IMR-90 (cell line): ENCODE data around the gene SLC6A11. TPM values are rescaled to one million over a fixed set of nuclear protein-coding genes. Genes with fewer than 3 reads are reported as not detected.

ENCODE experiments used
- ATAC-seq: fragments of 200-7000 bp; cut with Tn5 transposase; 2 replicates; pipeline ENCODE4 v1.9.1; 2020; ENCODE audit warnings: low read depth, mild to moderate bottlenecking, moderate library complexity
- BruUV-seq: library from RNA; stranded (reverse); fragments of 400-500 nt; replicated peaks from 2 replicates; lab custom pipeline; 2021; lab: Mats Ljungman, UMichigan
- CTCF ChIA-PET: fragments of 300-600 bp; formaldehyde crosslinking; extraction: SDS; loops from one replicate; lab custom pipeline; 2021; ENCODE audit warnings: antibody characterized with exemption; lab: Yijun Ruan, JAX
- POLR2A ChIA-PET: fragments of 300-600 bp; sonication (Branson Sonifier 250); formaldehyde crosslinking; loops from one replicate; lab custom pipeline; 2022; ENCODE audit warnings: antibody characterized with exemption; ENCODE audit not compliant: unreplicated experiment; lab: Charles Lee
- DNase-seq: peaks from one replicate; pipeline ENCODE4 v3.0.0; 2013
- H2AFZ ChIP-seq: replicated peaks from 2 replicates; pipeline ENCODE3; 2013; ENCODE audit warnings: low read length, mild to moderate bottlenecking; ENCODE audit not compliant: poor library complexity
- H2AK5ac ChIP-seq: 2 replicates; pipeline ENCODE4 v1.6.1; 2013; ENCODE audit warnings: low read depth, low read length, inconsistent platforms
- H2AK9ac ChIP-seq: replicated peaks from 2 replicates; pipeline ENCODE3; 2013; ENCODE audit warnings: mild to moderate bottlenecking, low read depth, low read length, moderate library complexity; ENCODE audit not compliant: poor library complexity
- H2BK120ac ChIP-seq: 2 replicates; pipeline ENCODE4 v1.6.1; 2013; ENCODE audit warnings: low read depth, low read length, inconsistent platforms
- H2BK15ac ChIP-seq: 3 replicates; pipeline ENCODE4 v1.6.1; 2013; ENCODE audit warnings: low read depth, low read length, inconsistent platforms
- H2BK20ac ChIP-seq: 2 replicates; pipeline ENCODE4 v1.6.1; 2013; ENCODE audit warnings: low read depth, mild to moderate bottlenecking, inconsistent platforms, low read length, moderate library complexity
- H2BK5ac ChIP-seq: 2 replicates; pipeline ENCODE4 v1.6.1; 2013; ENCODE audit warnings: mild to moderate bottlenecking, low read depth, low read length, inconsistent platforms; ENCODE audit not compliant: poor library complexity, severe bottlenecking
- H3K14ac ChIP-seq: replicated peaks from 2 replicates; pipeline ENCODE4 v1.6.1; 2013; ENCODE audit warnings: low read depth, low read length, inconsistent platforms
- H3K18ac ChIP-seq: 2 replicates; pipeline ENCODE4 v1.6.1; 2013; ENCODE audit warnings: low read depth, low read length, control low read depth
- H3K23ac ChIP-seq: 2 replicates; pipeline ENCODE4 v1.6.1; 2013; ENCODE audit warnings: low read depth, low read length, inconsistent platforms
- H3K27ac ChIP-seq: 2 replicates; pipeline ENCODE4 v1.5.1; 2013; ENCODE audit warnings: mild to moderate bottlenecking, control low read depth, low read length; ENCODE audit not compliant: insufficient read depth
- H3K27me3 ChIP-seq: 2 replicates; pipeline ENCODE4 v1.6.1; 2013; ENCODE audit warnings: low read length; ENCODE audit not compliant: control insufficient read depth, insufficient read depth
- H3K36me3 ChIP-seq: 2 replicates; pipeline ENCODE4 v1.6.1; 2013; ENCODE audit warnings: low read length, mixed read lengths; ENCODE audit not compliant: control insufficient read depth, insufficient read depth
- H3K4ac ChIP-seq: 2 replicates; pipeline ENCODE4 v1.6.1; 2013; ENCODE audit warnings: low read depth, low read length, inconsistent platforms
- H3K4me1 ChIP-seq: 2 replicates; pipeline ENCODE4 v1.6.1; 2013; ENCODE audit warnings: low read length, mixed read lengths; ENCODE audit not compliant: control insufficient read depth, insufficient read depth
- H3K4me2 ChIP-seq: 2 replicates; pipeline ENCODE4 v1.6.1; 2013; ENCODE audit warnings: low read depth, mild to moderate bottlenecking, control low read depth, low read length, moderate library complexity
- H3K4me3 ChIP-seq: 2 replicates; pipeline ENCODE4 v1.5.1; 2013; ENCODE audit warnings: low read depth, mild to moderate bottlenecking, control low read depth, low read length, moderate library complexity; ENCODE audit not compliant: insufficient read depth
- H3K56ac ChIP-seq: 2 replicates; pipeline ENCODE4 v1.6.1; 2013; ENCODE audit warnings: low read length, inconsistent platforms; ENCODE audit not compliant: insufficient read depth; ENCODE audit errors: extremely low read depth
- H3K79me1 ChIP-seq, 2 experiments: 2 replicates each; pipeline ENCODE4 v1.6.1; 2013; ENCODE audit warnings: low read length in 2 of 2, inconsistent platforms in 1 of 2, low read depth in 1 of 2
- H3K9ac ChIP-seq: 2 replicates; pipeline ENCODE4 v1.6.1; 2013; ENCODE audit warnings: low read depth, low read length, control low read depth
- H3K9me1 ChIP-seq: 2 replicates; pipeline ENCODE4 v1.6.1; 2013; ENCODE audit warnings: low read length, inconsistent platforms; ENCODE audit not compliant: insufficient read depth
- H3K9me3 ChIP-seq: 2 replicates; pipeline ENCODE4 v1.6.1; 2013; ENCODE audit warnings: low read length; ENCODE audit not compliant: control insufficient read depth, insufficient read depth
- H4K20me1 ChIP-seq: 2 replicates; pipeline ENCODE4 v1.6.1; 2013; ENCODE audit warnings: low read length, inconsistent platforms; ENCODE audit not compliant: insufficient read depth
- H4K5ac ChIP-seq: 2 replicates; pipeline ENCODE4 v1.6.1; 2013; ENCODE audit warnings: mild to moderate bottlenecking, low read depth, low read length, control low read depth
- H4K8ac ChIP-seq, 2 experiments: 2 replicates each; pipeline ENCODE4 v1.6.1; 2013; ENCODE audit warnings: low read depth in 2 of 2, low read length in 2 of 2, control low read depth in 1 of 2, inconsistent platforms in 1 of 2
- H4K91ac ChIP-seq: 2 replicates; pipeline ENCODE4 v1.6.1; 2013; ENCODE audit warnings: low read depth, low read length, inconsistent platforms; ENCODE audit not compliant: insufficient read depth
- BHLHE40 ChIP-seq: fragments of 150-350 bp; IDR thresholded peaks from 2 replicates; pipeline ENCODE4 v1.6.1; 2016; ENCODE audit warnings: mild to moderate bottlenecking, low read depth, low read length
- CEBPB ChIP-seq: IDR thresholded peaks from 2 replicates; pipeline ENCODE4 v1.6.1; 2012; ENCODE audit warnings: low read depth, low read length, improper control_type of control experiment
- CHD1 ChIP-seq: IDR thresholded peaks from 2 replicates; pipeline ENCODE4 v1.6.1; 2012; ENCODE audit warnings: low read depth, low read length, improper control_type of control experiment
- CTCF ChIP-seq: conservative IDR thresholded peaks from 2 replicates; pipeline ENCODE4 v1.5.1; 2012; ENCODE audit warnings: mild to moderate bottlenecking, low read depth, low read length, improper control_type of control experiment
- FOS ChIP-seq: fragments of 150-350 bp; IDR thresholded peaks from 2 replicates; pipeline ENCODE4 v1.6.1; 2016; ENCODE audit warnings: low read depth, low read length
- MAFK ChIP-seq: IDR thresholded peaks from 2 replicates; pipeline ENCODE4 v1.6.1; 2012; ENCODE audit warnings: low read depth, low read length, improper control_type of control experiment
- MAZ ChIP-seq: IDR thresholded peaks from 2 replicates; pipeline ENCODE4 v1.6.1; 2012; ENCODE audit warnings: low read depth, mild to moderate bottlenecking, low read length, improper control_type of control experiment, moderate library complexity, borderline replicate concordance
- MXI1 ChIP-seq: IDR thresholded peaks from 2 replicates; pipeline ENCODE4 v1.6.1; 2012; ENCODE audit warnings: low read depth, mild to moderate bottlenecking, low read length, moderate library complexity, borderline replicate concordance
- NFE2L2 ChIP-seq: fragments of 150-350 bp; IDR thresholded peaks from 2 replicates; pipeline ENCODE4 v1.6.1; 2016; ENCODE audit warnings: low read depth, mild to moderate bottlenecking, low read length
- POLR2A ChIP-seq: IDR thresholded peaks from 2 replicates; pipeline ENCODE4 v1.6.1; 2012; ENCODE audit warnings: mild to moderate bottlenecking, low read depth, low read length
- RAD21 ChIP-seq: IDR thresholded peaks from 2 replicates; pipeline ENCODE4 v1.6.1; 2012; ENCODE audit warnings: low read length, improper control_type of control experiment
- RCOR1 ChIP-seq: IDR thresholded peaks from 2 replicates; pipeline ENCODE4 v1.6.1; 2012; ENCODE audit warnings: mild to moderate bottlenecking, low read length, improper control_type of control experiment; ENCODE audit not compliant: insufficient replicate concordance
- RFX5 ChIP-seq: IDR thresholded peaks from 2 replicates; pipeline ENCODE4 v1.8.0; 2012; ENCODE audit warnings: low read depth, mild to moderate bottlenecking, low read length, moderate library complexity
- SMC3 ChIP-seq: fragments of 150-350 bp; IDR thresholded peaks from 2 replicates; pipeline ENCODE4 v1.6.1; 2016; ENCODE audit warnings: low read depth, mild to moderate bottlenecking, antibody characterized with exemption, low read length, moderate library complexity
- WGBS, 2 experiments: methylation state at CpG; one replicate each; pipeline versions ENCODE4 v1.1.5 to v1.1.7; 2013; ENCODE audit warnings: missing lambda C conversion rate in 2 of 2; ENCODE audit not compliant: insufficient read length in 1 of 2; ENCODE audit errors: extremely low coverage in 2 of 2; 5-methylcytosine and 5-hydroxymethylcytosine counted together
- dilution Hi-C: fragments of 300-500 bp; cut with HindIII; formaldehyde crosslinking; loops from one replicate; pipeline ENCODE4 v1.14.3; 2018; ENCODE audit warnings: low sequenced_read_pairs; ENCODE audit not compliant: unreplicated experiment
- in situ Hi-C: fragments of 300-500 bp; cut with MboI; formaldehyde crosslinking; loops from 3 replicates; pipeline ENCODE4 v1.14.3; 2019; ENCODE audit warnings: low sequenced_read_pairs, inconsistent platforms, mixed read lengths
- intact Hi-C: fragments of 100-400 bp; cut with micrococcal nuclease; formaldehyde crosslinking; loops from 2 replicates; pipeline ENCODE4 v1.10.0; 2022
- polyA plus RNA-seq, 3 experiments: library from polyadenylated mRNA; depleted of rRNA; stranded (reverse); fragments of >200 nt; gene quantifications; 2 replicates each; pipeline ENCODE4 v1.2.3, GENCODE V29; 2012; ENCODE audit warnings: low replicate concordance in 1 of 3
- total RNA-seq: library from RNA; depleted of rRNA; stranded (reverse); fragments of >200 nt; gene quantifications from 2 replicates; pipeline ENCODE4 v1.2.3, GENCODE V29; 2012
- TF ChIP-seq, protein P1 (sequence below): fragments of 150-350 bp; IDR thresholded peaks from 2 replicates; pipeline ENCODE4 v1.6.1; 2017; ENCODE audit warnings: mild to moderate bottlenecking, antibody characterized with exemption, low read length, low read depth
- TF ChIP-seq, protein P2 (sequence below): fragments of 150-350 bp; IDR thresholded peaks from 2 replicates; pipeline ENCODE4 v1.6.1; 2016; ENCODE audit warnings: low read depth, mild to moderate bottlenecking, low read length, moderate library complexity, borderline replicate concordance

Gene SLC6A11
- total and polyA plus RNA-seq, 2 of the 4 experiments (the other 2 are of a cell fraction): not detected

GRCh38 chr3:10792208-10792607, 23.8 kb upstream of the SLC6A11 start:
- no peaks in the 10 kb centered on the region for H4K20me1 ChIP-seq
- H4K5ac ChIP-seq: no peak overlapping the region
- no peak overlapping the region for H2AK5ac ChIP-seq
- no peak overlapping the region for H3K27ac ChIP-seq
- no peak overlapping the region for H4K8ac ChIP-seq
- H2BK5ac ChIP-seq: no peak overlapping the region
- no peak overlapping the region for H3K23ac ChIP-seq
- no peak overlapping the region for H3K4me2 ChIP-seq
- H3K4me1 ChIP-seq: no peaks in the 10 kb centered on the region
- no peak overlapping the region for H3K4me3 ChIP-seq
- no peak overlapping the region for H2BK120ac ChIP-seq
- ATAC-seq (no peak), DNase-seq (no peak)
- no peak overlapping the region for H3K56ac ChIP-seq
- CTCF ChIA-PET: interaction anchor here (0.6 kb wide), 1 partner anchor 275 kb away, joined by 3 read pairs; no protein-coding TSS in a partner anchor
- no peak overlapping the region for H2AFZ ChIP-seq
- no peaks in the 10 kb centered on the region for H3K27me3 ChIP-seq
- no peak overlapping the region for H3K14ac ChIP-seq
- no peaks in the 10 kb centered on the region for H3K9me3 ChIP-seq
- H3K79me1 ChIP-seq: no peaks in the 10 kb centered on the region
- in situ Hi-C loops (no loop called here), intact Hi-C loops (no loop called here), dilution Hi-C loops (no loop called here)
- no peak overlapping the region for H2BK20ac ChIP-seq
- no peaks in the 10 kb centered on the region for H3K36me3 ChIP-seq
- no TSS peak for BruUV-seq
- H2BK15ac ChIP-seq: no peak overlapping the region
- POLR2A ChIA-PET: no interaction called here
- H3K18ac ChIP-seq: no peak overlapping the region
- H3K9me1 ChIP-seq: no peaks in the 10 kb centered on the region
- H3K9ac ChIP-seq: no peak overlapping the region
- no peak overlapping the region for H2AK9ac ChIP-seq
- WGBS, 2 experiments: 17% methylated on average over 1 of the region's 4 CpGs; no CpG with 5 or more reads in 1 of the 2 experiments
- TF ChIP-seq, protein P1, sequence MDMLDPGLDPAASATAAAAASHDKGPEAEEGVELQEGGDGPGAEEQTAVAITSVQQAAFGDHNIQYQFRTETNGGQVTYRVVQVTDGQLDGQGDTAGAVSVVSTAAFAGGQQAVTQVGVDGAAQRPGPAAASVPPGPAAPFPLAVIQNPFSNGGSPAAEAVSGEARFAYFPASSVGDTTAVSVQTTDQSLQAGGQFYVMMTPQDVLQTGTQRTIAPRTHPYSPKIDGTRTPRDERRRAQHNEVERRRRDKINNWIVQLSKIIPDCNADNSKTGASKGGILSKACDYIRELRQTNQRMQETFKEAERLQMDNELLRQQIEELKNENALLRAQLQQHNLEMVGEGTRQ: no peak
- TF ChIP-seq BHLHE40 (no peak), RAD21 (no peak), RCOR1 (no peak), SMC3 (no peak), CHD1 (no peak), RFX5 (no peak), MXI1 (no peak), MAFK (no peak), CEBPB (no peak), CTCF (no peak), FOS (no peak), NFE2L2 (no peak), POLR2A (no peak), MAZ (no peak)
- TF ChIP-seq, protein P2, sequence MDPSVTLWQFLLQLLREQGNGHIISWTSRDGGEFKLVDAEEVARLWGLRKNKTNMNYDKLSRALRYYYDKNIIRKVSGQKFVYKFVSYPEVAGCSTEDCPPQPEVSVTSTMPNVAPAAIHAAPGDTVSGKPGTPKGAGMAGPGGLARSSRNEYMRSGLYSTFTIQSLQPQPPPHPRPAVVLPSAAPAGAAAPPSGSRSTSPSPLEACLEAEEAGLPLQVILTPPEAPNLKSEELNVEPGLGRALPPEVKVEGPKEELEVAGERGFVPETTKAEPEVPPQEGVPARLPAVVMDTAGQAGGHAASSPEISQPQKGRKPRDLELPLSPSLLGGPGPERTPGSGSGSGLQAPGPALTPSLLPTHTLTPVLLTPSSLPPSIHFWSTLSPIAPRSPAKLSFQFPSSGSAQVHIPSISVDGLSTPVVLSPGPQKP: no peak
- H4K91ac ChIP-seq: no peak overlapping the region
- H3K4ac ChIP-seq: no peak overlapping the region
